Measurements from ENCODE around the gene PTCHD1. TPM values are rescaled to one million over a fixed set of nuclear protein-coding genes. Genes with fewer than 3 reads are reported as not detected.
A peak's percentile ranks its signal among the peaks of the same experiment; 100 is the strongest.

PTCHD1 gene
- total RNA-seq, 1 donor from 2014 or later, result 7.0 TPM

- no peaks in the 10 kb centered on the region for H3K36me3 Mint-ChIP-seq
- H3K4me3 Mint-ChIP-seq, result no peak overlapping the region
- H3K4me1 Mint-ChIP-seq, result peaks cover 31% of the 10 kb centered on the region
- no peaks in the 10 kb centered on the region for H3K9me3 Mint-ChIP-seq
- H3K27me3 Mint-ChIP-seq (ENCODE audit: low read depth), result peaks cover 70% of the 10 kb centered on the region
- H3K27ac Mint-ChIP-seq, result no peak overlapping the region
- TF ChIP-seq, protein P1, sequence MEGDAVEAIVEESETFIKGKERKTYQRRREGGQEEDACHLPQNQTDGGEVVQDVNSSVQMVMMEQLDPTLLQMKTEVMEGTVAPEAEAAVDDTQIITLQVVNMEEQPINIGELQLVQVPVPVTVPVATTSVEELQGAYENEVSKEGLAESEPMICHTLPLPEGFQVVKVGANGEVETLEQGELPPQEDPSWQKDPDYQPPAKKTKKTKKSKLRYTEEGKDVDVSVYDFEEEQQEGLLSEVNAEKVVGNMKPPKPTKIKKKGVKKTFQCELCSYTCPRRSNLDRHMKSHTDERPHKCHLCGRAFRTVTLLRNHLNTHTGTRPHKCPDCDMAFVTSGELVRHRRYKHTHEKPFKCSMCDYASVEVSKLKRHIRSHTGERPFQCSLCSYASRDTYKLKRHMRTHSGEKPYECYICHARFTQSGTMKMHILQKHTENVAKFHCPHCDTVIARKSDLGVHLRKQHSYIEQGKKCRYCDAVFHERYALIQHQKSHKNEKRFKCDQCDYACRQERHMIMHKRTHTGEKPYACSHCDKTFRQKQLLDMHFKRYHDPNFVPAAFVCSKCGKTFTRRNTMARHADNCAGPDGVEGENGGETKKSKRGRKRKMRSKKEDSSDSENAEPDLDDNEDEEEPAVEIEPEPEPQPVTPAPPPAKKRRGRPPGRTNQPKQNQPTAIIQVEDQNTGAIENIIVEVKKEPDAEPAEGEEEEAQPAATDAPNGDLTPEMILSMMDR (IDR thresholded peaks at IDR 0.05; ENCODE audit: unreplicated experiment), result no peak
- DNase-seq (ENCODE audit: low spot score in 2 of 2, unreplicated experiment in 2 of 2), result no peak
Measured at GRCh38 chrX:23338334-23338733, 3.7 kb downstream of the PTCHD1 start.

GRCh38 chrX:23341452-23341851 lies 6.8 kb downstream of the PTCHD1 start:
- Mint-ChIP-seq H3K27ac (peak overlapping the region; percentile 67), H3K4me3 (no peak overlapping the region), H3K36me3 (no peaks in the 10 kb centered on the region), H3K4me1 (peaks cover 12% of the 10 kb centered on the region), H3K9me3 (no peaks in the 10 kb centered on the region), H3K27me3 (ENCODE audit: low read depth) (peaks cover 58% of the 10 kb centered on the region)
- no peak for DNase-seq (ENCODE audit: low spot score in 2 of 2, unreplicated experiment in 2 of 2)
- TF ChIP-seq, protein P1 (IDR thresholded peaks at IDR 0.05; ENCODE audit: unreplicated experiment), result no peak

- Mint-ChIP-seq H3K27me3 (ENCODE audit: low read depth) (peaks cover 30% of the 10 kb centered on the region), H3K9me3 (peaks cover 15% of the 10 kb centered on the region), H3K4me3 (no peak overlapping the region), H3K4me1 (peaks cover 10% of the 10 kb centered on the region), H3K27ac (no peak overlapping the region), H3K36me3 (no peaks in the 10 kb centered on the region)
- TF ChIP-seq, protein P1 (IDR thresholded peaks at IDR 0.05; ENCODE audit: unreplicated experiment), result no peak
- DNase-seq (ENCODE audit: low spot score in 2 of 2, unreplicated experiment in 2 of 2), result no peak
Measured at GRCh38 chrX:23344238-23344903, 9.7 kb downstream of the PTCHD1 start.

DNA sequence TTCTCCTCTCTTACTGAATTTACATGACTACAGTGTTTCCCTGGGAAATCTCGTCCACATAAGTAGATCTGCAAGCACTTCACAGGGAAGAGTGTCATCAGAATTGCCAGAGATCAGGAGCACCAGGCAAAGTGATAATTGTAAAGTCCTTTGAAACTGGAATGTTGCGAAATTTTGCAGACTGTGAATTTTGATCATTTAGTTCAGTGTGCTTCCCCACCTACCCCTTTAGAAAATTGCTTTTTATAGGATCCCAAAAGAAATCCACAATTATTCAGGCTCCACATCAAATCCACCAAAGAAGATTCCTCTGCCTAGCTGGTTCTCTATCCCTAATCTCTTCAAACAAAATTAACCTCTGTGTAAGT lies 10.2 kb downstream of the PTCHD1 start:
- H3K4me1 Mint-ChIP-seq, result peaks cover 10% of the 10 kb centered on the region
- H3K27ac Mint-ChIP-seq, result no peak overlapping the region
- no peak overlapping the region for H3K4me3 Mint-ChIP-seq
- TF ChIP-seq, protein P1 (IDR thresholded peaks at IDR 0.05; ENCODE audit: unreplicated experiment), result no peak
- H3K27me3 Mint-ChIP-seq (ENCODE audit: low read depth), result peaks cover 25% of the 10 kb centered on the region
- peaks cover 19% of the 10 kb centered on the region for H3K9me3 Mint-ChIP-seq
- no peak for DNase-seq (ENCODE audit: low spot score in 2 of 2, unreplicated experiment in 2 of 2)
- no peaks in the 10 kb centered on the region for H3K36me3 Mint-ChIP-seq

GRCh38 chrX:23356189-23356588 lies 21.5 kb downstream of the PTCHD1 start:
- Mint-ChIP-seq H3K9me3 (no peaks in the 10 kb centered on the region), H3K4me1 (no peaks in the 10 kb centered on the region), H3K27ac (no peak overlapping the region), H3K27me3 (ENCODE audit: low read depth) (no peaks in the 10 kb centered on the region), H3K4me3 (no peak overlapping the region), H3K36me3 (no peaks in the 10 kb centered on the region)
- DNase-seq (ENCODE audit: low spot score in 2 of 2, unreplicated experiment in 2 of 2), result no peak
- TF ChIP-seq, protein P1 (IDR thresholded peaks at IDR 0.05; ENCODE audit: unreplicated experiment), result no peak

Measured in mesothelial cell of epicardium (in vitro differentiated cells).